ENCODE data around the gene JPT1. TPM values are rescaled to one million over a fixed set of nuclear protein-coding genes. Genes with fewer than 3 reads are reported as not detected.

JPT1 gene
- total RNA-seq, 2 experiments from 2014 or later: 242 to 258 TPM

Other genes starting within 250 kb of the JPT1 start
- not detected for gene USH1G, start 231.3 kb downstream of the JPT1 start, total RNA-seq
- not detected for gene OTOP2, start 230.2 kb downstream of the JPT1 start, total RNA-seq
- gene OTOP3, start 218.6 kb downstream of the JPT1 start, total RNA-seq: not detected
- gene HID1, start 181.8 kb downstream of the JPT1 start, total RNA-seq: 1 to 10 TPM in 1 of 2 experiments, under 1 TPM in 1; 0.91 to 1.6 TPM
- under 1 TPM; 0.49 to 0.93 TPM for gene CDR2L, start 166.9 kb downstream of the JPT1 start, total RNA-seq
- 10 to 100 TPM; 60.6 to 64.5 TPM for gene MRPL58, start 141.8 kb downstream of the JPT1 start, total RNA-seq
- 100 to 1,000 TPM; 227 to 249 TPM for gene ATP5PD, start 107.5 kb downstream of the JPT1 start, total RNA-seq
- gene KCTD2, start 107.3 kb downstream of the JPT1 start, total RNA-seq: 10 to 100 TPM; 18.7 to 20.8 TPM
- gene SLC16A5, start 66.6 kb downstream of the JPT1 start, total RNA-seq: 1 to 10 TPM; 2.5 to 3.1 TPM
- 1 to 10 TPM; 3.8 to 4.9 TPM for gene ARMC7, start 44.5 kb downstream of the JPT1 start, total RNA-seq
- gene NT5C, start 22.8 kb downstream of the JPT1 start, total RNA-seq: 10 to 100 TPM; 49.7 to 55.2 TPM
- gene SUMO2, start 28.4 kb upstream of the JPT1 start, total RNA-seq: 100 to 1,000 TPM; 633 to 688 TPM
- gene NUP85, start 51.2 kb upstream of the JPT1 start, total RNA-seq: 100 to 1,000 TPM; 112 to 116 TPM
- 10 to 100 TPM; 65.7 to 66.1 TPM for gene GGA3, start 107.1 kb upstream of the JPT1 start, total RNA-seq
- gene MRPS7, start 107.4 kb upstream of the JPT1 start, total RNA-seq: 10 to 100 TPM; 73.3 to 78.3 TPM
- 10 to 100 TPM; 43.4 to 45.3 TPM for gene MIF4GD, start 116.7 kb upstream of the JPT1 start, total RNA-seq
- gene SLC25A19, start 134.9 kb upstream of the JPT1 start, total RNA-seq: 10 to 100 TPM; 47.5 to 48.4 TPM